Stimulated activated CD4-positive, alpha-beta T cell treated with anti-CD3 and anti-CD28 coated beads, Interleukin-4, amount 100 ng/mL, for 1 hour (primary cell): ENCODE results near the gene FAM180A.
"Not testable (repeated sequence)": the region's sequence is repeated elsewhere in the genome, so short reads cannot be mapped to it uniquely, and the experiment has no call there.

Experiments
- DNase-seq: peaks from one replicate; pipeline ENCODE4 v3.0.0-alpha.2; 2020

Gene FAM180A

DNA sequence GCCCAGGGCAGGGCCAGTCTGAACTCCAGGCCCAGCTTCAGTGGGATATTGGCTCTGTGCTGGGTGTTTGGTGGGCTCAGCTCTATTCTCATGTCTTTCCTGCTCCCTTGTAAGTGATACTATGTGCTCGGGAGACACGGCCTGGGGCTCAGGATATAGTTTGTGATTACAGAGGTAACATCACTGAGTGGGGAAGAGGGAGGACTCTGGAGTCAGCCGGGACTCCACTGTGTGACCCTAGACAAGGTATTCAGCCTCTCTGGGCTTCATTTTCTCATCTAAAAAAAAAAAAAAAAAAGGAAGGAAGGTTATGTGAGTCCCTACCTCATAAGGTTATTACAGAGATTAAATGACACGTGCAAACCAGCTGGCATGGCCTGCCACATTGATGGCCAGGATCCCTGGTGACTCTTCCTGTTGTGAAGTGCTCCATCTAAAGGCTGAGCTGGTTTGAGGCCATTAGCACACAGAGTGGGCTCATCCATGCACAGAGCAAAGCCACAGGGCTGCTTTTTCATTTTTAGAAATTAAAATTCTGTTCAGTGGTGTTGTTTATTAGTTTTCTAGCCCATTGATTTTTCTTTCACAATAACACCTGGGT, 36.3 kb downstream of the FAM180A start:
- no peak for DNase-seq

DNA sequence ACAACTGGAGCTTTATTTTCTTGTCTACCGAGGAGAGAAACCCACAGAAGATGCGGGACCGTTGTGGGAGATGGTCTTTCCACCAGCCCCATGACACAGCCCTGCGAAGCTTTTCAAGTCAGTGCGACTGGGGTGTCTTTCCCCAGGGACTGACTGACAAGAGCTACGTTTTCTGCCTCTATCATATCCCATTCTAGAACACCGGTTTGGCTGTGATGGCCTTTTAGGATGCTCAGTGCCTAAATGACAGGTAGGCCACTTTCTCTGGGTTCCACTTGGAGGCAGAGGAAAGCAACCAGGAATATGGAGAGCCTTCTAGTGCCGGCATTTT, 37.5 kb downstream of the FAM180A start:
- no peak for DNase-seq

DNA sequence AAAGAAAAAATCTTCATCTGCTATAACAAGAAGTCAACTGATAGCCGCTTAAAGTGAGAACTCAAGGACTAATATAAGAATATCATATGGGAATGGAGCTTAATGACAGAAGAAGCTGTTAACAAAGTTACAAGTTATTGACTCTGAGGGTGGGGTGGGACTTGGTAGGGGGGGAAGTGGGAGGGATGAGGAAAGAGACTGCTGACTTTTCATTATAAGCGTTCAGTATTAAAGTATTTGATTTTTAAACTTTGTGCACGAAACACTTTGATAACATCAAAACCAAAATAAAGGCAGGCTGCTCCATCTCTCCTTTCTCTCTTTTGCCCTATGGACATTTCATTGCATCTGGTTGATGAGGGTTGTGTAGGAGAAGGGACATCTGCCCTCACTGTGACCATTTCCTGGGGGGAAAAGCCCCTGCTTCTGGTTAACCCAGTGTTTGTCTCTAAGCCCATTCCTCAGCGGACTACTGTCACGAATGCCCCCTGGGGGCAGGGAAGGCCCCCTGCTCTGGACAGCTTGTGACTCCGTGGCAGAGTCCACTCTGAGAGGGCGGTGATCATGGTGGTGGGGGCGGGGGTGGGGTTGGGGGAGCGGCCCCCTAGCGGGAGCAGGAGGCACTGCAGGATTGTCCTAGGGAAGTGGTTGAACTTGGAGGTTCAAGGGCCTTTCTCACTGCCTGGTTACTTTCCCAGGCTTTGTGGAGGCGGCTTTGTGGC, 38.0 kb downstream of the FAM180A start:
- DNase-seq, result no peak

DNA sequence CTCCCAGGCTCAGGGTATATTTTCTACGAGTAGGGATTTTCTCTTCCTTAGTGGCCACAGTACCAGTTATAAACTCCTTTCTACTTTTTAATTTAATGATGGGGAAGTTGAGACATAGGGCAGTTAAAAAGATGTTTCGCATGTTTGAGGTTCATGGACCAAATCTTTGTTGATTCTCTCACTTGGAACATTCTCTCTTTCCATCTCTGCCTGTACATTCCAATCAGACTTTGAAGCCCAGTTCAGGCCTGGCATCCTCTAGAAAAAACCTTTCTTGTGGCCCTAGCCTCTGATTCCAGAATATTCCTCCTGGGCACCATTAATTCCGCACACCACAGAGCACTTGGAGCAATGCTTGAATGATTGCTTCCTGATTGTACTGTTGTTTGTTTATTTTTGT, 39.1 kb downstream of the FAM180A start:
- no peak for DNase-seq

DNA sequence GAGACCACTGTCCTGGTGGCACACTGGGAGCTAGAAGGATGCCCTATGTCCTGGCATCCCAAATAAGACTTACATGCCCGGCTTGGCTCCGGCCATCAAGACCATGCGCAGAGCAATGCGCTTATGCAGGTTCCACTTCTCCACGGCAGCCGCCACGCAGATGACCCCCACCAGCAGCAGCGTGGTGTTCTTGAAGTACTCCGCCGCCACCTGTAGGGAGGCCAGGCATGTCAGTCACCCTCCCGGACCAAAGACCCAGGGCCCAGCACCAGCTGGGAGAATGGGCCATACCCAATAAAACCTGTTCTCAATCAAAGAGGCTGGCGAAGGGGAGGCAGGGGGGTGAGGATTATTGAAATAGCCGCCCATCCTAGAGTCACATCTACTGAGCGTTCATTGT, 40.6 kb downstream of the FAM180A start:
- no peak for DNase-seq

DNA sequence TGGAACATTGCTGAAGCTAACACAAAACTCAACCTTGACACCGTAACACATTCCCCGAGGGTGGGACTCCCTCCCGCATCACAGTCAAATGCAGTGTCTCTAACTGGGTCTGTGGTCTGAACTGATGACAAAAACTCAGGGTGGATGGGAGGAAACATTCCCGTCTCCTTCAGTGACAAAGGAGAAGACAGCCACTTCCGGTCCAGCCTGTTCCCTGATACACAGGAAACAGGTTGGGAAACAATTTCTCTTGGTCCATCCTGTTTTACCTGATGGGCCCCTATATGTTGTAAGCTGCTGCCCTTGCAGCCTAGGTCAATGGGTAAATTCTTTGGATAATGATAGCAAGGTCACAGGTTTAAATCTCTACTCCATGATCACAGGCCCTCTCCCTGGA, 41.0 kb downstream of the FAM180A start:
- DNase-seq, result no peak

DNA sequence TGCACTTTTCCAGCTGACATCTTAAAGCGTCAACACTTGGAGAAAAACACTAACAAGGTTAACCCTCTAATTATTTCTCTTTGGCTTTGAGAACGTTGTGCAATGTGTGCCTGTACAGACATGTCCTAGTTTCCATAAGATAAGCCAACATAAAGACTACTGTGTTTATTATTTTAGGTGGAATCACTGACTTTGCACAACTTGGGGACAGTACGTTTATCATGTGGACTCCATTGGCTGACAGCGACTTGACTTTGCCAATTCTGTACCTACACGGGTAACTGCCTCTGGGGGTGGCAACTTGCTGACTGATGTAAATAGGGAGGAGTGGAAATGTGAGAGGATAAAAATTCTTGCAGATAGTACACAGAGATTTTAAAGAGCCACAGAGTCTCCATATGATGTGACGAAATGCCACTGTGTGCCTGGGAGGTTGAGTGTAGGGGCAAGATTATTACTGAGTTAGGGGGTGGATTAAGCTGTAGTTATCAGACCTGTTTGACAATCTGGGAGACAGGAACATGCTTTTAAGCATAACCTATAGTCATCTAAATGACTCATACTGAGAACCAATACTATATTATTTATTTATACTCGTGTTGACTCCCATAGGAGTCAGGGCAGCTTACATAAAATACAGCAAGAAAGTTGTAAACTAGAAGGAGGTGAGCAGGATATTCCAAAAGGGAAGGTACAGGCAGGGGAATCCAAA, 41.6 kb downstream of the FAM180A start:
- DNase-seq, result no peak

DNA sequence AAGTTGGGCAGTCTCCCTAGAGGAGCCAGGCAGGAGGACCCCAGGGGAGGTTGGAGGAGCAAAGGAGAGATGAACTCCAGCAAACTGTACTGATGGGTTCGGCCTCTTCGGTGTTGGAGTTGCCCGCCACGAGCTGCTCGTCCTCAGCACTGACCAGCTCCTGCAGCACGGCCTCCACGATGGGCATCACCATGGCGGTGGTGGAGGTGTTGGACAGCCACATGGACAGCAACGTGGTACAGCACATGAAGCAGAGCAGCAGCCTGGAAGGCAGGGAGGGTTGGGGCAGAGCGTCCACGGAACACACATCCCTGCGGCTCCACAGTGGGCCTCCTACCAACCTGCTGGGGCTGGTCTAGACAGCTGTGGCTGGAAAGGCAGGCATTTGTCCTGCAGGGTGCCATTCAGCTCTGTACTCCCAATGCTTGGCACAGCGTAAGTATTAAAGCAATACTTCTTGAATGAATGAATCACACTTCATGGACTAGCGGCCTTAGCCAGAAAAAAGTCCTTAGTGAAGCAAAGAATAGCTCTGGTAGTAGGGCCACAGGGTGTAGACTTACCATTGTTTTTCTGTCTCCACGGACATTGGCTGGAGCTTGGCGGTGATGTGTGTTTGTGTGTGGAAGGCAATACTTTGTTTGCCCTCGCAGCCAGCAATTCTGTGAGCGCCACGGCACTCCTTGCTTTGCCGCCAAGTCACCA, 42.4 kb downstream of the FAM180A start:
- no peak for DNase-seq

DNA sequence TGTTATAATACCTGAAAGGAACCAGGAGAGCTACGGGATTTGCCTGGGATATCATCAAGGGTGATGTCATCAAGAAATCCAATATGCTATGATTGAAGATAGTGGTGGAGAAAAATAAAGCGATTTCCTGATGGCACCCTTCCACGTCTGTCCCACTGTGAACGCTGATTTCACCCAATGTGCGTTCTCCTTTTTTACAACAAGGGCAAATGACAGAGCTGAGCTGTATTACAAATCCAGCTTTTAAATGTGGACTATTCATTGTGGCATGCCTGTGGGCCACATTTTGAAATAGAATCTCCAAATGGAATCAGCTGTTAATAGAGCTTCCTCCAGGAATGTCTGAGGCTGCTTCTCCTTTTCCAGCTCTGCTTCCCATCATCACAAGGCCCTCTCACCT, 43.9 kb downstream of the FAM180A start:
- DNase-seq, result no peak

DNA sequence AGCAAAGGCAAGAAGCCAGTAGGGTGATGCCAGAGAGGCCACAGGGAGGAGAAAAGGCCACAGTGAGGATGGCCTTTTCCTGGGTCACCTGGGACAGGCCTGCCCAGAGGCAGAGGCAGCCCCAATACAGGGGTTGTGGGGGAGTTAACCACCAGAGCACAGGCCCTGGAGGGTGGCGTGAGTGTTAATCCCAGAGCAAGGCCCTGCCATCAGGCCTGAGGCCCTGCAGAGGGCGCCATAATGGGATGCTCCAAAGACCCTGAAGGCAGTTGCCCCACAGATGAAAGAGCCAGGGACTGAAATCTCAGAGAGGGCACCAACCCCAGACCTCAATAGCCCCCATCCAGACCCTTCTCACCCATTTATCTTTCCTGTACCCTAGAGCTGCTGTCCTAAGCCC, 44.5 kb downstream of the FAM180A start:
- no peak for DNase-seq

DNA sequence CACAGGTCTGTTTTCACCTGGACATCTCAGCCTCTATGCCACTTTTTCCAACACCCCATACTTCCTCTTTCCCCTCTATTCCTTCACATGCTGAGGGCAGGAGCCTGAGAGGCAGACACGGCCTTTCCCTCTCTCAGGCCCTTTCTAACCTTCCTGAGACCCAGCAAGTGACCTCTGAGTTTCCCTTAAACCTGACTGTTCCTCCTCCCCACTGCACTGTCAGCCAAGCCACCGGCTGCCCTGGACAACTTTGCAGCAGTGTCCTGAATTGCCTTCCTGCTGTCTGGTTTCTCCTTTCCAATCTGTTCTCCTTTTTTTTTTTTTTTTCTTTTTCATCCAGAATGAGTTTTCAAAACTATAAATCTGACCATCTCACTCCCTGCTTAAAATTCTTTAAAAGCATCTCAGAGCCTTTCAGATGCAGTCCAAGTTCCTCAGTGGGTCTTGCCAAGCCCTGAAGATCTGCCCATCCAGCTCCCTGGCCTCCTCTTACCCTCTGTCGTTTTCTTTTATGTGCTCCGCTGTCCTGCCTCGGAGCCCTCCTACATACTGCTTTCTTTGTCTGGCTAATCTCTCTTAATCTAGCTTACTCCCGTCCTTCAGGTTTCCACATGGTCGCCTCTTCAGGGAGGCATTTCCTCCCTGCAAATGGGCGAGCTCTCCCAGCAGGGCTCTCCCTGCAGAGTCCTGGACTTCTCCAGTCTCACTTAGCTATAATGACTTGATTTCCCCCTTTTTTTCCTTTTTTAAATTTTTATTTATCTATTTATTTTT, 51.1 kb downstream of the FAM180A start:
- DNase-seq, result no peak

DNA sequence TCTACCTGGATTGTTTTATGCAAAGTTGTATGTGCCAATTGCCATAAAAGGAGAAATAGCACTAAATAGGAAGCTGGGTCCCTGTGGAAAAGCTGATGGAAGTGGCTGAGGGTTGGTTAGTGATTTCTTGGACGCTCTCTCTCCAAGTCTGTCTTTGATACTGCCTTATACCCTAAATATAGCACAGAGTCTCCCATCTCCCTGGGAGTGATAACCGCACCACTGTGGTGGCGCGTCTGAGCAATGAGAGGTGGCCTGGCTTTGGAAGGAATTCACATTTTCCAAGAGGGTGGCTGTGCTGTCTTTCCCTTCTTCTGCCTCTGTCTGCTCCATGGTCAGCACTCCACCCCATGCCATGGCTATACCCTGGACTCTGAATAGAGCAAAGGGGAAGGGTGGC, 55.1 kb downstream of the FAM180A start:
- no peak for DNase-seq

DNA sequence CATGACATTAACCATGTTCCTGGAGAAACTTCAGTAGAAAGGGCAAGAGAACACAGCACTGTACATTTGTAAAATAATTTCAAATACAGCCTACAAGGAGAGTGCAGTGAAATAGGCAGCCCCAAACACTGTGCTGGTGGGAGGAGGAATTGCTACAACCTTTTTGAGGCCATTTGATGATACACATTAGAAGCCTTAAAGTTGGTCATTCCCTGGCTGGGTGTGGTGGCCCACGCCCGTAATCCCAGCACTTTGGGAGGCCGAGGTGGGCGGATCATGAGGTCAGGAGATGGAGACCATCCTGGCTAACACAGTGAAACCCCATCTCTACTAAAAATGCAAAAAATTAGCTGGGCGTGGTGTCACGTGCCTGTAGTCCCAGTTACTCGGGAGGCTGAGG, 56.0 kb downstream of the FAM180A start:
- not testable (repeated sequence) for DNase-seq

DNA sequence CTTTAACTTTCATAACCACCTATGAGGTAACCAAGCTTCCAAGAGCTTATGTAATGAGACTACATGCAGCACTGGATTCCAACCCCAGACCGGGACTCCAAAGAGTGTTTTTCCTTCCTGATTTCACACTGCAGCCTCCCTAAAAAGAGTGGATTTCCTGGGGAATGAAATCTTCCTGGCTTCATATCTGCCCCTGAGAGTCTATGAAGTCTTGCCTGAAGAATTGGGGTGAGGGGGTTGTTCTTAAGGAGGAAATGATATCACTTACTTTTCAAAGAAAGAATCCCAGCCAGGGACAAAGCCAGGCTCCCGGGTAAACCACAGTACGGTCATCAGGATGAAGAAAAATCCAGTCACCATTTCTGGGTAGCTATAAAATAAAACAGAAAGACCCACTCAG, 56.6 kb downstream of the FAM180A start:
- DNase-seq, result no peak

DNA sequence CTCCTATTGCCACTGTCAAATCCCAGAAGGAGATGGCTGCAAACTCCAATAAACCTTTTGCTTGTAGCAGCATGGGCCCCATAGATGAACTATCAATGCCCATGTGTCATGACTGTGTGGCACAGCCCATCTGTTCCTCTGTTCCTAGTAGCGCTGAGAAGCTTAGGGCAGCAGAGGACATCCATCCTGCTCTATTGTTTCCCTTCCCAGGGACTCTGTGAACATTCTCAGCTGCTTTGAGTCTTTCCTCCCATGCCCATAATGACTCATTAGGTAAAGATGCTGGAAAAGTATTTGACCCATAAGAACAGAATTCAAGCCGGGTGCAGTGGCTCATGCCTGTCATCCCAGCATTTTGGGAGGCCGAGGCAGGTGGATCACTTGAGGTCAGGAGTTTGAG, 58.0 kb downstream of the FAM180A start:
- DNase-seq, result no peak

DNA sequence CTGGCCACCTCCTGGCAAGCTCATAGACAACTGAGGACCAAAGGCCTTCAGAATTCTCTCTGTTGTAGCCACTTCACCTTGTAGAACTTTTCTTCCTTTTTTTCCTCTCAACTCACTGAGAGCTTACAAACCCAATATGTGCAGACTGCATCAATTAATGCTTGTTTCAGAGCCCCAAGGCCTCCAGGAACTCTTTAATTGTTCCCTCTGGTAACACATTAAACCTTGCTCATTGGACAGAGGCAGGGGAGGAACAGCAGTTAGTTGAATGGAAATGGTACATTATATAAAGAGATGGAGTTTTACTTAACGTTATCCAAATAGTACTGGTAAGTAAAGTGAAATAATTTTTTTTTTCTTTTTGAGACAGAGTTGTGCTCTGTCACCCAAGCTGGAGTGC, 61.1 kb downstream of the FAM180A start:
- DNase-seq, result no peak

DNA sequence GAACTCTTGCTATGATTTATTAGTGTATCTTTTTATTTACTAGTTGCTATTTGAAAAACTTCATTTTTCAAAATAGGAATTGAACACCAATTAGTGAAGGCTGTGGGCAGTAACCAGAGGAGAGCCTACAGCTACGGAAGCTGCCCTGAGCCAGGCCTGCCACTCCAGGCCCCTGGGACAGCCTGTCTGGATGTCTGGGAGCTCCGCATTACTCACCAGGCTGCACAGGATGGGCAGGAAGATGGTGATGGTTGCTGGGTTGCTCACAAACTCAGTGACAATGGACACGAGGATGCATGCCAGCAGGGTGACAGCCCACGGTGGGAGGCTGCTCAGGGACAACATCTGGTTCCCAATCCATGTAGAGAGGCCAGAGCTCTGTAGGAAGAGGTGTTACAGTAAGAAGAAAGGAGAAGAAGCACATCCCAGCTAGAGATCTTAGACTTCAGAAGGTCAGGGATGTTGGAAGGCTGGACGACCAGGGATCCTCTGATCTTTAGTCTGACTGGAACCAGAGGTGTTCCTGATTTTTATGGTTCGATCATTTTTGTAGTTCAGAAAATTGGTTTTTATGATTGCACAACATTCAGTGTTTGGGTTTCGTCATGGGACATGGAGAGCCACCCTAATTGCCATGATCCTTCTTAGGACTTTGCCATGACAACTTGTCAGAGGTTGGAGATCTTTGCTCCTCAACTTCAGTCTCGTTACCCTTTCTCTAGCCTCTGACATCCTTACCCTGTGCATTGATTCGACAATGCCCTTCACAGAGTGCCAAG, 63.1 kb downstream of the FAM180A start:
- DNase-seq, result no peak

DNA sequence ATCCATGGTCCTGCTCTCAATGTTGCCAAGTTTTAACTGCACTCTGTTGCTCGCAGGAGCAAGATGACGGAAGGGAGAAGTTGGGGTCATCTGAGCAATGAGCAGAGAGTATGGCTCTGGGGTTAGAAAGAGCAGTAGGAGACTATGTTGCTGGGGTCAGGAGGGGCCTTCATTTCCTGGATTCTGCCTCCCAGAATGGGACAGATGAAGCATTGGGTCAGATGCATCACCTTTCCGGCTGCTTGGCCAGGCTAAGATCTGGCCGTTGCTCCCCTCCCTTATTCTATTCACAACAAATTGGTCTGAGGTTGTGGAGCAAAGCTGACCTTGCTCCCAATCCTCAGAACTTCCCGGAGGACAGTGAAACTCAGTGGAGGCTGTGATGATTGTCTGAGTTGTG, 63.9 kb downstream of the FAM180A start:
- DNase-seq, result no peak

DNA sequence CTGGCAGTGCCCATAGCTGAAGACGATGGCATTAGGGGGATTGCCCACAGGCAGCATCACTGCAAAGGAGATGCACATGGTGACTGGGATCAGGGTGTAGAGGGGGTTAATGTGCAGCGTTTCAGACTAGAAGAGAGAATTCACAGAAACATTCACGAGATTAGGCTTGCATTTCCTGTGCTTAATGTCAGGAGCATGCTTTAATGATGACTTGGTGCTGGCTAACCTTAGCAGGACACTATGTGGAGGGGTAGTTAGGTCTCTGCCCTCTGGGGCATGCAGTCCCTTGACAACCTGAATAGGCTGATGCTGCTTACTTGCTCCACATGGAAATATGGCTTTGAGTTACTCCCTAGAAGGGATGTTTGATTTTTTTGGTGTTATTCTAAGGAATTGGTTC, 64.5 kb downstream of the FAM180A start:
- no peak for DNase-seq

DNA sequence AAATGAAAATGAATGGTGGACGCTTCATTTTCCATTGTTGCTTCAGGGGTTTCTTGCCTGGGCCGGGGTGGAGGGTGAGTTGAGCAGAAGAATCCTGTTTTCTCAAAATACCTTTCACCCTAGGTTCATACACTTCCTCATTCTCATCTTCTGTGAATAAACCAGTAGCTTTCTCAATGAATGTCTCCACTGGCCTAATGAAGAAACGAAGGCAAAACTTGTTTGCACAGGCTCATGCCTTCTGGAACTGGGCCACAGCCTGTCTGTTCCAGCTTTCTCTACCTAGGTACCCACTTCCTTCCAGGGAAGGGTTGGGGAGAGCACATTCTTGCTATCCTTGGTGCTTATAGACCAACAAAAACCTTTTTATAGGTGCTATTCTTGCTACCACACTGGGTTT, 65.0 kb downstream of the FAM180A start:
- no peak for DNase-seq

DNA sequence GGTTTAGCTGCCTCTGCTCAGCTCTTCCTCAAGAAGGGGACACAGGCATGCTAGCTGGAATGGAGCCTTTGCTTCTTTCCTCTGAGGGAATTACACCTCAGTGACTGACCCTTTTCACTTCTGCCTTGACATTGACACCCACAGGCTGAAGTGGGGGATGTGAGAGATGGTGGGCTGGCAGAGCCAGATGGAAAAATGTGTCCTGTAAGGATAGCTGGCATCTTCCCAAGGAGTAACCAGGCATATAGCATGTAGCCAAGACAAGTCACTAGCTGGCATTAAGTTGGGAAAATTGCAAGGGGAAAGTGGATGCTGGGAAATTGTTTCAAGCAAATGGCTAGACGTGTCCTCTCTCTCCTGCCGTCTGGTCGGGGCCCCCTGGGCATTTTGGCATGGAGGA, 66.4 kb downstream of the FAM180A start:
- DNase-seq, result no peak

DNA sequence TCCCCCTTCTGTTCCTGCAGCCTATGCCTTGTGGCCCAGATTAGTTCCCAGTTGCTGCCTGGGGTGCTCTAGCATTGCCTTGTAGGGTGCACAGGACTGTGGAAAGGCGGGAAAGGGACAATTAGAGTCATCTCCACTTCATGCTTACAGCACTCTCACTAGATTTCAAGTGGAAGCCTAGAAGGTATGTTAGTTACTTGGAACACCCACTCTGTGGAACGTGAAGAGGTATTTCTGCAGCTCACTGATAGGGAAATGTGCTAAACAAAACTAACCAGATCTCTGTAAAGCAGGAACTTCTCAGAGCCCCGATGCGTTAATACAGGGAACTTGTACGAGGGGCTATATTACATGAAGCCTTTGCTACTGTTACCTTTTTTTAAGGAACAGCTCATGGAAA, 66.9 kb downstream of the FAM180A start:
- DNase-seq, result no peak
